ENCODE results near the gene DLGAP1. TPM values are rescaled to one million over a fixed set of nuclear protein-coding genes. Genes with fewer than 3 reads are reported as not detected.

The DLGAP1 gene
- total and polyA plus RNA-seq, 2 of the 13 experiments (the other 11 are each of a cell fraction or from before 2014, with no cell fraction given) = 0.01 TPM; not detected in 1

GRCh38 chr18:3620146-3621119 is 834.7 kb downstream of the DLGAP1 start (continued):
- TF ChIP-seq PLRG1 (conservative IDR thresholded peaks at IDR 0.05) (no peak), HOMEZ (CRISPR knock-in tag; IDR thresholded peaks at IDR 0.05; ENCODE audit: low read depth) (no peak), ATF2 (CRISPR knock-in tag; IDR thresholded peaks at IDR 0.05) (no peak), ZFP90 (CRISPR knock-in tag; IDR thresholded peaks at IDR 0.05; ENCODE audit: borderline replicate concordance) (0 out of 2 replicates have a peak, but pooled peaks have one; percentile 14), ZNF598 (CRISPR knock-in tag; IDR thresholded peaks at IDR 0.05; ENCODE audit: borderline replicate concordance) (no peak), GABPB1 (CRISPR knock-in tag; IDR thresholded peaks at IDR 0.05) (0 out of 2 replicates have a peak, but pooled peaks have one; percentile 18), ZNF891 (CRISPR knock-in tag; IDR thresholded peaks at IDR 0.05) (no peak), PAX8 (CRISPR knock-in tag; IDR thresholded peaks at IDR 0.05; ENCODE audit: borderline replicate concordance) (no peak), GATA4 (IDR thresholded peaks at IDR 0.05; ENCODE audit: borderline replicate concordance, low read depth) (no peak), PBX3 (CRISPR knock-in tag; IDR thresholded peaks at IDR 0.05; ENCODE audit: borderline replicate concordance) (no peak), CEBPG (CRISPR knock-in tag; IDR thresholded peaks at IDR 0.05) (no peak), KDM3A (CRISPR knock-in tag; IDR thresholded peaks at IDR 0.05; ENCODE audit: low read depth) (no peak), ATF4 (CRISPR knock-in tag; IDR thresholded peaks at IDR 0.05) (no peak), ZNF577 (CRISPR knock-in tag; IDR thresholded peaks at IDR 0.05; ENCODE audit: borderline replicate concordance, low read depth) (no peak), TEAD2 (CRISPR knock-in tag; IDR thresholded peaks at IDR 0.05) (no peak), FIP1L1 (IDR thresholded peaks at IDR 0.05; ENCODE audit: borderline replicate concordance, insufficient read depth, low read depth, low read length) (no peak), NFE2 (CRISPR knock-in tag; IDR thresholded peaks at IDR 0.05) (no peak), ZNF383 (CRISPR knock-in tag; IDR thresholded peaks at IDR 0.05; ENCODE audit: borderline replicate concordance) (no peak), HNRNPLL (IDR thresholded peaks at IDR 0.05; ENCODE audit: low read depth, low read length, poor library complexity, severe bottlenecking) (no peak), ZNF567 (CRISPR knock-in tag; IDR thresholded peaks at IDR 0.05; ENCODE audit: borderline replicate concordance) (no peak), SNAI1 (CRISPR knock-in tag; IDR thresholded peaks at IDR 0.05; ENCODE audit: borderline replicate concordance) (no peak), SMYD3 (CRISPR knock-in tag; IDR thresholded peaks at IDR 0.05) (no peak), ZFX (CRISPR knock-in tag; IDR thresholded peaks at IDR 0.05; ENCODE audit: low read depth) (no peak), ETV6 (CRISPR knock-in tag; conservative IDR thresholded peaks at IDR 0.05) (no peak), JARID2 (CRISPR knock-in tag; IDR thresholded peaks at IDR 0.05; ENCODE audit: insufficient replicate concordance) (no peak)

Data from HepG2 (cell line).